GM19193 (cell line): ENCODE data around the gene TAGLN2.

ENCODE experiments used
- POLR2A ChIP-seq: IDR thresholded peaks from 4 replicates; pipeline ENCODE4 v1.6.1; 2011; ENCODE audit not compliant: insufficient read depth, insufficient read length; ENCODE audit errors: extremely low read depth

The TAGLN2 gene

DNA sequence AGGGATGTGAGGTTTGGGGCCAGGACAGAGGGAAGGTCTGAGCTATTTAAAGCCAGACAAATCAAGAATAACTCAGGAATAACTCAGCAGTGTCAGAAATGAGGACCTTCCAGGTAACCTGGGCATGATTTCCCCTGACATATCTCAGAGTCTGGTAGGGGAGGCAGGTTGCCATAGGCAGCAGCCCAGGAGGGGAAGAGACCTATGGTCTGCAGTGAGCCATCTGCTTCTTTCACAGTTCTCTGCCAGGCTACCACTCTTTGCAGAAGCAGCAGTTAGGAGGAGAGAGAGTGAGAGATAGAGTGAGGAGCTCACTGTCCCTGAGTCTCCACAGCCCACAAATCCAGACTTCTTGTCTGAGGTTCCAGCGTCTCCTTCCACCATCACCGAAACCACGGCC lies 56.5 kb downstream of the TAGLN2 start:
- TF ChIP-seq POLR2A: no peak
